Neutrophil (primary cell): ENCODE measurements around the gene IL32.
A peak's percentile ranks its signal among the peaks of the same experiment; 100 is the strongest.
"Not testable (repeated sequence)": the region's sequence is repeated elsewhere in the genome, so short reads cannot be mapped to it uniquely, and the experiment has no call there.

Experiments
- H3K27ac ChIP-seq: fragments of 200-600 bp; sonication (generic); 2 replicates; pipeline ENCODE4 v1.5.1; 2016; ENCODE audit warnings: mild to moderate bottlenecking, moderate library complexity
- H3K27me3 ChIP-seq: fragments of 200-600 bp; sonication (generic); 2 replicates; pipeline ENCODE4 v1.6.0; 2016; ENCODE audit warnings: mild to moderate bottlenecking
- H3K36me3 ChIP-seq: fragments of 200-600 bp; sonication (generic); 2 replicates; pipeline ENCODE4 v1.5.1; 2017
- H3K4me1 ChIP-seq, 2 experiments: fragments of 200-600 bp in 1 of 2; sonication (generic) in 1 of 2; 1 replicate in 1 of 2; 2 replicates in 1 of 2; pipeline versions ENCODE4 v1.5.1 to v1.6.1; 2013 to 2016; ENCODE audit warnings: low read depth in 1 of 2, low read length in 1 of 2, mild to moderate bottlenecking in 1 of 2, moderate library complexity in 1 of 2; ENCODE audit not compliant: control insufficient read depth in 1 of 2, insufficient read depth in 1 of 2
- H3K4me3 ChIP-seq, 2 experiments: fragments of 200-600 bp in 1 of 2; sonication (generic) in 1 of 2; 1 replicate in 1 of 2; 2 replicates in 1 of 2; pipeline ENCODE4 v1.5.1; 2013 to 2016; ENCODE audit warnings: low read depth in 1 of 2, low read length in 1 of 2, mild to moderate bottlenecking in 1 of 2, moderate library complexity in 1 of 2
- H3K9me3 ChIP-seq: fragments of 200-600 bp; sonication (generic); 2 replicates; pipeline ENCODE4 v1.5.1; 2016
- CTCF ChIP-seq: fragments of 200-600 bp; sonication (generic); IDR thresholded peaks from 2 replicates; pipeline ENCODE4 v1.5.1; 2016; ENCODE audit warnings: antibody characterized with exemption

IL32 gene

GRCh38 chr16:3076577-3076976 lies 11.1 kb downstream of the IL32 start:
- peaks cover 53% of the 10 kb centered on the region in 2 experiments for H3K4me1 ChIP-seq
- H3K4me3 ChIP-seq: peak overlapping the region in 1 of 2 experiments; percentile 59
- no peaks in the 10 kb centered on the region for H3K27me3 ChIP-seq
- no peaks in the 10 kb centered on the region for H3K9me3 ChIP-seq
- peak overlapping the region; percentile 91 for H3K27ac ChIP-seq
- H3K36me3 ChIP-seq: peaks cover 42% of the 10 kb centered on the region
- no peak for TF ChIP-seq CTCF

- Histone ChIP-seq H3K9me3 (no peaks in the 10 kb centered on the region), H3K36me3 (peaks cover 42% of the 10 kb centered on the region), H3K4me3 (no peak overlapping the region), H3K4me1 (peaks cover 25 to 28% of the 10 kb centered on the region in 2 experiments), H3K27ac (no peak overlapping the region), H3K27me3 (no peaks in the 10 kb centered on the region)
- no peak for TF ChIP-seq CTCF
Observed at GRCh38 chr16:3080024-3080423, 14.6 kb downstream of the IL32 start.

- Histone ChIP-seq H3K36me3 (peaks cover 33% of the 10 kb centered on the region), H3K4me1 (peaks cover 24 to 28% of the 10 kb centered on the region in 2 experiments)
- not testable (repeated sequence) for H3K4me3 ChIP-seq, H3K27me3 ChIP-seq, H3K9me3 ChIP-seq, H3K27ac ChIP-seq
Observed at GRCh38 chr16:3081957-3082356, 16.5 kb downstream of the IL32 start.

GRCh38 chr16:3083408-3083807 lies 18.0 kb downstream of the IL32 start:
- H3K4me1 ChIP-seq: peaks cover 35 to 38% of the 10 kb centered on the region in 2 experiments
- H3K9me3 ChIP-seq, H3K4me3 ChIP-seq, H3K27ac ChIP-seq, H3K27me3 ChIP-seq: not testable (repeated sequence)
- peaks cover 19% of the 10 kb centered on the region for H3K36me3 ChIP-seq

- Histone ChIP-seq H3K27ac (peak overlapping the region; percentile 82), H3K4me3 (peak overlapping the region in 1 of 2 experiments; percentile 74), H3K4me1 (peaks cover 35 to 38% of the 10 kb centered on the region in 2 experiments), H3K36me3 (peaks cover 15% of the 10 kb centered on the region), H3K9me3 (no peaks in the 10 kb centered on the region), H3K27me3 (no peaks in the 10 kb centered on the region)
- no peak for TF ChIP-seq CTCF
Observed at GRCh38 chr16:3084491-3084890, 19.1 kb downstream of the IL32 start.

- H3K27ac ChIP-seq: peak overlapping the region; percentile 82
- peaks cover 10% of the 10 kb centered on the region for H3K36me3 ChIP-seq
- peak overlapping the region; percentile 58 to 74 for H3K4me3 ChIP-seq
- H3K27me3 ChIP-seq: no peaks in the 10 kb centered on the region
- TF ChIP-seq CTCF: no peak
- H3K9me3 ChIP-seq: no peaks in the 10 kb centered on the region
- H3K4me1 ChIP-seq: peaks cover 35 to 38% of the 10 kb centered on the region in 2 experiments
Observed at GRCh38 chr16:3084969-3085670, 19.7 kb downstream of the IL32 start.
